GM10248 (cell line): ENCODE data around the gene ELP5.

Experiments used
- CTCF ChIA-PET: fragments of 300-600 bp; sonication (Branson Sonifier 250); formaldehyde crosslinking; extraction: SDS; loops from one replicate; lab custom pipeline; 2021; ENCODE audit warnings: antibody characterized with exemption; lab: Yijun Ruan, JAX
- POLR2A ChIA-PET: fragments of 350-650 bp; sonication (Branson Sonifier 250); formaldehyde crosslinking; extraction: SDS; loops from one replicate; lab custom pipeline; 2020; ENCODE audit warnings: antibody characterized with exemption; lab: Yijun Ruan, JAX
- DNase-seq: peaks from one replicate; pipeline ENCODE4 v3.0.0; 2012; ENCODE audit errors: extremely low spot score
- CTCF ChIP-seq: IDR thresholded peaks from 2 replicates; pipeline ENCODE4 v1.5.1; 2012; ENCODE audit warnings: mild to moderate bottlenecking, low read depth; ENCODE audit errors: extremely low read depth, missing control alignments, control extremely low read depth

The ELP5 gene

GRCh38 chr17:7295230-7296180, 43.5 kb downstream of the ELP5 start:
- POLR2A ChIA-PET: no interaction called here
- no peak for DNase-seq
- CTCF ChIA-PET: interaction anchor here (0.9 to 2.2 kb wide), 36 partner anchors 10 to 637 kb away, joined by 3 to 80 read pairs (median 5); partner anchors contain the start of genes ACADVL, CLDN7, CTDNEP1 and DLG4
- no peak for TF ChIP-seq CTCF

- CTCF ChIA-PET: interaction anchor here (0.7 to 2.2 kb wide), 44 partner anchors 9 to 636 kb away, joined by 3 to 80 read pairs (median 4); partner anchors contain the start of genes ACADVL, ACAP1, CLDN7 and CTDNEP1
- peak; percentile 93 for TF ChIP-seq CTCF
- DNase-seq: peak; percentile 87
- POLR2A ChIA-PET: no interaction called here
Measured at GRCh38 chr17:7296189-7296861, 44.3 kb downstream of the ELP5 start.

GRCh38 chr17:7304179-7304578, 52.2 kb downstream of the ELP5 start:
- no peak for DNase-seq
- no peak for TF ChIP-seq CTCF
- POLR2A ChIA-PET: no interaction called here
- CTCF ChIA-PET: interaction anchor here (1.6 to 2.4 kb wide), 3 partner anchors 8 to 23 kb away, joined by 3 to 19 read pairs (median 4); partner anchors contain the start of gene SLC2A4

- TF ChIP-seq CTCF: no peak
- CTCF ChIA-PET: no interaction called here
- POLR2A ChIA-PET: no interaction called here
- DNase-seq: peak; percentile 97
Measured at GRCh38 chr17:7306911-7307685, 55.1 kb downstream of the ELP5 start, which contains the start of gene EIF5A. EIF5A (plus strand) TSS chr17:7307628; CDS start chr17:7309636, 2,008 bp downstream.

- ChIA-PET POLR2A (no interaction called here), CTCF (interaction anchor here (1.2 kb wide), 1 partner anchor 12 kb away, joined by 4 read pairs; no protein-coding TSS in a partner anchor)
- DNase-seq: no peak
- TF ChIP-seq CTCF: no peak
Measured at GRCh38 chr17:7307686-7308624, 55.9 kb downstream of the ELP5 start.
